HFF-Myc (cell line): ENCODE data around the gene BAAT.

Source experiments
- DNase-seq: peaks from one replicate; pipeline ENCODE4 v3.0.0-alpha.2; 2011; ENCODE audit warnings: low read depth; ENCODE audit errors: extremely low read depth
- H3K4me3 ChIP-seq: replicated peaks from 2 replicates; pipeline ENCODE4 v1.5.1; 2011; ENCODE audit warnings: low read depth, mild to moderate bottlenecking, control low read depth, low read length
- CTCF ChIP-seq: IDR thresholded peaks from 2 replicates; pipeline ENCODE4 v1.5.1; 2012; ENCODE audit warnings: mild to moderate bottlenecking, low read depth, low read length, control low read depth; ENCODE audit errors: missing control alignments

Gene BAAT

GRCh38 chr9:101388507-101388993 lies 3.7 kb upstream of the BAAT start:
- no peak overlapping the region for H3K4me3 ChIP-seq
- peak; percentile 40 for TF ChIP-seq CTCF
- DNase-seq: no peak

DNA sequence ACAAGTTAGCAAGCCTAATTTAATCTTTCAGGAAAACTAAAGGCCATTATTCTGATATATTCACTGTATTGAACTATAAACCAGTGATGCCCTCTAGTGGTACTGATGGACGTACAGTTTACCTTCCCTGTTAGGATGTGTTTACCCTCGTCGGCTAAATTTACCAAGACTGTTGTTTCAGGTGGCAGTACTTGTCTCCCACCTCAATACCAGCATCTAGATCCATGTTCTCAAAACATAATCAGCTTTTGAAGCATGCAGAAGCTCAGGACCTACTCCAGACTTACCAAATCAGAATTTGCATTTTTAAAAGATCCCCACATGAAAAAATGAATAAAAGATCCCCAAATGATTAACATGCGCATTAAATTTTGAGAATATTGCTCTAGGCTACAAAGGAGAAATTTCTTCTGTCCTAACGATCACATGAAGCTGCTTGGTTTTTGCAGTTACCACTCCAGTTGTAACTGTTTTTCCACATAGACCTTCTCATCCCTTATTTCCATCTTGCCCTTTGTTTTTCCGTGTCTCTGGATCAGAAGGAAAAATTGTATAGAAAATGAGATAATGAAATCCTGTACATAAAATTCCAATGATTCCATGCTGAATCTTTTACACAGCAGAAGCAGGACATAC lies 3.2 kb upstream of the BAAT start:
- TF ChIP-seq CTCF: peak; percentile 66
- no peak overlapping the region for H3K4me3 ChIP-seq
- DNase-seq: no peak

DNA sequence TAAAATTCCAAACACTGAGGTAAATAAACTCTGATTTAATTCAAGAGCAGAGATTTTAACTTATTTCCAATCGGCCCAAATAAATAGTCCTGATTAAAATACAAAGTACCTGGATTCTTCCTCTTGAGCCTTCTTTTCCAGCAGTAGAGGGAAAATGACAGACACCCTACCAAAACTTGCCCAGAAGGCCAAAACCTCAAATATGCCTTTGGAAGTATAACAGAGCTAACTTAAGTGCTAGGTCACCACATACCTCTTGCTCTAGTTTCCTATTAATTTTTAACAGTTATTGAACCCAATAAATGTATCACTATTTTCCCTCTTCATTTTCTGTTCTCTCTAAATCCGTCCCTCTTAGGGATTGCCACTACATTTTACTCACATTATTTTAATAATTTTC lies 1.4 kb downstream of the BAAT start:
- no peak for DNase-seq
- no peak for TF ChIP-seq CTCF
- no peak overlapping the region for H3K4me3 ChIP-seq

- H3K4me3 ChIP-seq: no peak overlapping the region
- no peak for TF ChIP-seq CTCF
- DNase-seq: no peak
Observed at GRCh38 chr9:101381833-101382342, 2.9 kb downstream of the BAAT start.

DNA sequence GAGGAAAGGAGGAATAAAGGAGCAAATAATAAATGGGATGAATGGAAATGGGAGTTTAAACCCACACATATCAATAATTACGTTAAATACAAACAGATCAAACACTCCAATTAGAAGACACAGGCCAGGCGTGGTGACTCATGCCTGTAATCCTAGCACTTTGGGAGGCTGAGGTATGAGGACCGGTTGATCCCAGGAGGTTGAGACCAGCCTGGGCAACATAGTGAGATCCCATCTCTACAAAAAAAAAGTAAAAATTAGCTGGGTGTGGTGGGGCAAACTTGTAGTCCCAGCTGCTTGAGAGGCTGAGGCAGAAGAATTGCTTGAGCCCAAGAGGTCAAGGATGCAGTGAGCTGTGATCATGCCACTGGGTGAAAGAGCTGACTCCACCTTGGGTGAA lies 3.7 kb downstream of the BAAT start:
- no peak overlapping the region for H3K4me3 ChIP-seq
- TF ChIP-seq CTCF: no peak
- DNase-seq: no peak

- DNase-seq: no peak
- TF ChIP-seq CTCF: no peak
- H3K4me3 ChIP-seq: no peak overlapping the region
Observed at GRCh38 chr9:101380295-101380694, 4.5 kb downstream of the BAAT start.

GRCh38 chr9:101376111-101376848 lies 8.5 kb downstream of the BAAT start:
- peak; percentile 52 for DNase-seq
- no peak overlapping the region for H3K4me3 ChIP-seq
- TF ChIP-seq CTCF: no peak
